Transverse colon (tissue), 4 donors: ENCODE results near the gene SIPA1L3. TPM values are rescaled to one million over a fixed set of nuclear protein-coding genes. Genes with fewer than 3 reads are reported as not detected.

Experiments used
- DNase-seq: peaks from one replicate; pipeline ENCODE4 v3.0.0-alpha.2; 2019
- H3K27ac ChIP-seq, 4 donors: fragments of 200-600 bp; sonication (generic); 2 replicates each; pipeline ENCODE4 v1.5.1; 2016 to 2018; ENCODE audit warnings: inconsistent platforms in 4 of 4
- H3K27me3 ChIP-seq: fragments of 200-600 bp; sonication (generic); 2 replicates; pipeline ENCODE4 v1.5.1; 2017; ENCODE audit warnings: inconsistent platforms
- H3K36me3 ChIP-seq, 4 donors: fragments of 200-600 bp; sonication (generic); 2 replicates each; pipeline ENCODE4 v1.5.1; 2017 to 2019; ENCODE audit warnings: inconsistent platforms in 4 of 4
- H3K4me1 ChIP-seq, 4 donors: fragments of 200-600 bp; sonication (generic); 2 replicates each; pipeline ENCODE4 v1.5.1; 2017 to 2020; ENCODE audit warnings: inconsistent platforms in 4 of 4
- H3K4me3 ChIP-seq, 4 donors: fragments of 200-600 bp; sonication (generic); 1 replicate in 1 of 4; 2 replicates in 3 of 4; pipeline versions ENCODE4 v1.5.1 to v1.6.1; 2017 to 2019; ENCODE audit warnings: inconsistent platforms in 4 of 4
- H3K9me3 ChIP-seq, 2 donors: fragments of 200-600 bp; sonication (generic); 2 replicates each; pipeline ENCODE4 v1.5.1; 2017 to 2019; ENCODE audit warnings: inconsistent platforms in 2 of 2
- CTCF ChIP-seq, 5 experiments: fragments of 200-600 bp in 3 of 5; fragments of 450-650 bp in 2 of 5; sonication (generic) in 3 of 5; IDR thresholded peaks; 1 replicate in 2 of 5; 2 replicates in 3 of 5; pipeline ENCODE4 v1.5.1; 2016 to 2017; ENCODE audit warnings: antibody characterized with exemption in 5 of 5, inconsistent platforms in 3 of 5, mild to moderate bottlenecking in 2 of 5, moderate library complexity in 1 of 5
- EP300 ChIP-seq: sonication (generic); formaldehyde crosslinking; IDR thresholded peaks from one replicate; pipeline ENCODE4 v1.6.1; 2017; ENCODE audit warnings: antibody characterized with exemption, low read depth
- POLR2A ChIP-seq: fragments of 450-650 bp; IDR thresholded peaks from one replicate; pipeline ENCODE4 v1.6.1; 2016; ENCODE audit warnings: antibody characterized with exemption, mild to moderate bottlenecking, moderate library complexity
- POLR2AphosphoS5 ChIP-seq, 3 donors: sonication (generic); formaldehyde crosslinking; IDR thresholded peaks; one replicate each; pipeline ENCODE4 v1.6.1; 2016; ENCODE audit warnings: antibody characterized with exemption in 3 of 3
- WGBS, 2 donors: methylation state at CpG; one replicate each; pipeline ENCODE4 v1.1.5; 2018; ENCODE audit warnings: low coverage in 1 of 2; 5-methylcytosine and 5-hydroxymethylcytosine counted together
- in situ Hi-C, 4 donors: fragments of 200-750 bp; cut with MboI; loops; one replicate each; pipeline versions ENCODE4 v1.15.0 to v1.15.1; 2017; ENCODE audit warnings: low sequenced_read_pairs in 3 of 4, low pct_ligation_motif_present in 1 of 4, low pct_unique_long_range_greater_than_20kb in 1 of 4
- intact Hi-C: fragments of 100-400 bp; cut with DNase I; formaldehyde crosslinking; loops from one replicate; pipeline ENCODE4 v1.15.1; 2023; ENCODE audit warnings: low total_unique reads
- total RNA-seq, 4 donors: library from RNA; depleted of rRNA; stranded (reverse); fragments of >200 nt; gene quantifications; one replicate each; pipeline ENCODE4 v1.1.0, GENCODE V29; 2016

Gene SIPA1L3
- total RNA-seq, 4 donors from 2014 or later, result 191 to 284 (median 231) TPM

DNA sequence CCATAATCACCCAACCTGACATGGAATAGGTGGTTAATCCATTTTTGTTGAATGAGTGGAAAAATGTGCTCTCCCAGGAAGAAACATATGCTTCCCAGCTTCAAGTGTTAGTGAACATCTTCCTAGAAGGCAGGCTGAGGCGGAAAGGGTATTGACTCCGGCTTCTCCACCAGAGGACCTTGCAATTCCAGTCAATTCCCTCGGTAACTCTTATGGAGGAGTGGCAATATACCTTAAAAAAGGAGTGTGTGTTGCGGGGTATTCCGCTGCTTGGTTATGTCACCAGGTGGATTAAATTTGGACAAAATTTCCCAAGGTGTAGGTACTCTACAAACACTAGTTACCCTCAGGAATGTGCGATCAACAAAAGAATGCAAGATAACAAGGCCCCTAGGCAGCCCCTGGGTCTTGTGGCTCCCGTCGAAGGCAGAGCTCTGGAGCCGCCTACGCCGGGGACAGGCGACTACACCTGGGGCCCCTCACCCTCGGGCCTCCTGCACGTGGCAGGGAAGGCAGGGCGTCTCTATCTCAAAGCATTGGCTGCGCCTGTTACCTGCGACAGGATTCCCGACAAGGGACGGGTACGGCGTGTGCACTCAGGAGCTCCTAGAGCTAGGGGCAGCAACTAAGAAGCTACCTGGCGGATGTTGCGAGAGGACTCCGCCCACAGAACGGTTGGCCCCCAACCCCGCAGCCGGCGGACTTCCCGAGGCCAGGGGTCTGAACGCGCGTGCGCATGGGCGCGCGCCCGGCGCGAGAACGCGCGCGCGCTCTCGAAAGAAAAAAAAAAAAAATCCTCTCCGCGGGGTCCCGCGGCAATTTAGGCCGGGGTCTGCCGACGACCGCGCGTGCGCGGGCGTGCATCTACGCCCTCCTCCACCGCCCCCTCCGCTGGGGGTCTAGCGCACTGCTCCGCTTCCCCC, 801 bp upstream of the SIPA1L3 start, which contains the start of gene WDR87:
WDR87 (minus strand) TSS at position 649 of the 923 bp plus-strand sequence. CDS start 8,355 bp downstream, outside the sequence.
- peak; percentile 55 for DNase-seq
- Histone ChIP-seq H3K27ac (peak within 1 kb of the TSS; percentile 78 to 87 (median 85)), H3K4me3 (peak within 1 kb of the TSS; percentile 88 to 98 (median 96)), H3K27me3 (no peaks in the 10 kb centered on the region), H3K9me3 (no peaks in the 10 kb centered on the region), H3K36me3 (no peaks in the 10 kb centered on the region), H3K4me1 (peaks cover 4 to 18% (median 13%) of the 10 kb centered on the region in 4 donors)
- WGBS, 2 donors, result 9% methylated on average over 54 of the region's 63 CpGs; no CpG with 5 or more reads in 1 of the 2 donors
- no peak for TF ChIP-seq POLR2A
- TF ChIP-seq EP300, result no peak
- TF ChIP-seq CTCF (IDR thresholded peaks at IDR 0.05), result no peak
- no peak for TF ChIP-seq POLR2AphosphoS5 (IDR thresholded peaks at IDR 0.05)
- intact Hi-C loops, result no loop called here
- in situ Hi-C loops, result loop anchor here in 3 of 4 donors (10.0 to 25.0 kb wide), 3 partner anchors 181 to 431 kb away; partner anchors contain the start of gene CATSPERG (in 3 of the 3)

DNA sequence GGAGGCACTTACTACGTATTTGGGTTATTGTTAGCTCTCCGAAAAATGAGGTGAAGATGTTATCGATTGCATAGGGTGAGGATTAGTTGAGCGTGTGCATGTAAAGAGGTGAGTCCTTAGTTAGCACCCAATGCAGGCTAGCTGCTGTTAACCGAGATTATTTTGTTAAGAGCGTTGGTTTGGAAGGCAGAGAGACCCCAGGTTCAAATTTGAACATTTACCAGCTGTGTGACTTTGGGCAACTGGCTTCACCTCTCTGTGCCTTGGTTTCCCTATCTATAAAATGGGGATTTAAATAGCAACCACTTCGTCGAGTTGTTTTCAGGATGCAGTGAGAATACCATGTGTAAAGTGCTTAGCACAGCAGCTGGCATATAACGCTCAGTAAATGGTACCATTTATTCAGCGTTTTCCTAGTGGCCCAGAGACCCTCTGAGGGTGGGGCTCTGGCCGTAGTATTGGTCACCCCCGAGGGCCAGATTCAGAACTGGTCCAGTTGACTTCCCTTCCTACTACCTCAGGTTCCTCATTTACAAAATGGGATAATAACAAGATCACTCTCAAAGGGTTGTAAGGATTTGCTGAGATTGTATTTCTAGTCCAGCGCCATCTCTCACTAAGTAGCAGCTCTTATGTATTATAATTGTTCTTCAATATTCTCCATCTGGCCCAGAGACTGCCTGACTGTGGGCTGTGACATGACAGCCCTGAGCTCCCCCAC, 887 bp downstream of the SIPA1L3 start:
- intact Hi-C loops (no loop called here), in situ Hi-C loops (loop anchor here in 3 of 4 donors (10.0 to 25.0 kb wide), 3 partner anchors 179 to 429 kb away; partner anchors contain the start of gene CATSPERG (in 3 of the 3))
- peaks cover 4 to 18% (median 13%) of the 10 kb centered on the region in 4 donors for H3K4me1 ChIP-seq
- H3K27me3 ChIP-seq, result no peaks in the 10 kb centered on the region
- WGBS, 2 donors, result 11 to 28% methylated on average over 7 to 13 of the region's 13 CpGs
- TF ChIP-seq POLR2AphosphoS5 (IDR thresholded peaks at IDR 0.05) (no peak), EP300 (no peak), POLR2A (no peak), CTCF (IDR thresholded peaks at IDR 0.05) (no peak)
- no peaks in the 10 kb centered on the region for H3K36me3 ChIP-seq
- peak overlapping the region; percentile 88 to 98 (median 96) for H3K4me3 ChIP-seq
- no peaks in the 10 kb centered on the region for H3K9me3 ChIP-seq
- H3K27ac ChIP-seq, result peak overlapping the region in 3 of 4 donors; percentile 78 to 87 (median 86)
- DNase-seq, result no peak

DNA sequence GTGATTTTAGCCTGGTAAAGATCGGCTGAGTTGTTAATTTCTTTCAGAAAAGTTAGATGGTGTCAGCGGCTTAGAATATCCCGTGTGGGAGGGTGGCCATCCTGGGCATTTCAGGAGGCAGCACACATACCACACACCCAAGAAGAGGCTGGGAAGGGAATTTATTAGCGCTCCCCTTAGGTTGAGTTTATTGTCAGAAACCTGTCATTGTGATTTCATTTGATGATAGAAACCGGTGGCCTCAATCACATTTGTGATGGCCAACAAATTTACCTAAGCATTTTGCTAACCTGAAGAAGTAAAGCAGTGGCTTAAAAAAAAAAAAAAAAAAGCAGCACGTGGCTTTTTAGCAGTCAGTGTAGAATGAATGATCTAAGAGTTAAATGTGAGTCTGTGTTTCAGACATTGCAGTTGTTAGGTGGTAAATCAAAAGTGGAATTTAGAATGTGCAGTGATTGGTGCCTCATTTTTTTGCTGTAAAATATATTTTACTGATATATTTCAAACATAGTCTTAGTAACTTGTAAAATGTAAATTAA, 2.7 kb downstream of the SIPA1L3 start:
- no peak for TF ChIP-seq EP300
- no peak for TF ChIP-seq POLR2AphosphoS5 (IDR thresholded peaks at IDR 0.05)
- TF ChIP-seq POLR2A, result no peak
- no peak for TF ChIP-seq CTCF (IDR thresholded peaks at IDR 0.05)
- Histone ChIP-seq H3K9me3 (no peaks in the 10 kb centered on the region), H3K4me3 (no peak overlapping the region), H3K27ac (no peak overlapping the region), H3K36me3 (no peaks in the 10 kb centered on the region), H3K27me3 (no peaks in the 10 kb centered on the region), H3K4me1 (peaks cover 4 to 26% (median 14%) of the 10 kb centered on the region in 4 donors)
- in situ Hi-C loops, result loop anchor here in 3 of 4 donors (10.0 to 25.0 kb wide), 3 partner anchors 178 to 428 kb away; partner anchors contain the start of gene CATSPERG (in 3 of the 3)
- intact Hi-C loops, result no loop called here
- 76 to 78% methylated on average over 3 to 6 of the region's 6 CpGs for WGBS, 2 donors
- no peak for DNase-seq
